Motor neuron (in vitro differentiated cells): ENCODE results near the gene PEX11G. TPM values are rescaled to one million over a fixed set of nuclear protein-coding genes. Genes with fewer than 3 reads are reported as not detected.
A peak's percentile ranks its signal among the peaks of the same experiment; 100 is the strongest.

Experiments
- ATAC-seq, 8 experiments: fragments of 200-7000 bp; cut with Tn5 transposase; replicated peaks in 6 of 8; 2 replicates each; pipeline ENCODE4 v1.8.0; 2021; ENCODE audit warnings: mild to moderate bottlenecking in 8 of 8, moderate library complexity in 8 of 8
- H3K27ac ChIP-seq, 2 donors: fragments of 250-450 bp; sonication (Bioruptor Pico); 2 replicates each; pipeline ENCODE4 v1.9.0; 2021; ENCODE audit warnings: antibody characterized with exemption in 2 of 2, mild to moderate bottlenecking in 2 of 2, moderate library complexity in 1 of 2
- H3K4me1 ChIP-seq, 2 donors: fragments of 250-450 bp; sonication (Bioruptor Pico); replicated peaks in 1 of 2; 2 replicates each; pipeline ENCODE4 v1.6.1; 2021; ENCODE audit warnings: antibody characterized with exemption in 2 of 2, mild to moderate bottlenecking in 2 of 2, moderate library complexity in 1 of 2
- H3K4me3 ChIP-seq, 5 donors: fragments of 250-450 bp; sonication (Bioruptor Pico); 2 replicates each; pipeline ENCODE4 v1.9.0; 2021; ENCODE audit warnings: antibody characterized with exemption in 5 of 5, mild to moderate bottlenecking in 5 of 5, moderate library complexity in 4 of 5
- WGBS, 10 experiments: fragments of 450-650 bp; shearing (Covaris generic); methylation state at CpG; one replicate each; pipeline ENCODE4 v1.0.0; 2022; 5-methylcytosine and 5-hydroxymethylcytosine counted together
- in situ Hi-C, 9 experiments: fragments of 400-800 bp; cut with MboI; loops; one replicate each; pipeline ENCODE4 v1.15.0; 2021; ENCODE audit warnings: low sequenced_read_pairs in 9 of 9, low pct_unique_long_range_greater_than_20kb in 2 of 9; ENCODE audit not compliant: unreplicated experiment in 9 of 9
- total RNA-seq, 8 experiments: library from RNA; unstranded; fragments of 300-600 nt; gene quantifications; 2 replicates each; pipeline versions ENCODE4 v1.2.3 to v1.2.4, GENCODE V29; 2022

PEX11G gene
- total RNA-seq, 8 experiments from 2014 or later = 2.1 to 6.4 (median 3.2) TPM

DNA sequence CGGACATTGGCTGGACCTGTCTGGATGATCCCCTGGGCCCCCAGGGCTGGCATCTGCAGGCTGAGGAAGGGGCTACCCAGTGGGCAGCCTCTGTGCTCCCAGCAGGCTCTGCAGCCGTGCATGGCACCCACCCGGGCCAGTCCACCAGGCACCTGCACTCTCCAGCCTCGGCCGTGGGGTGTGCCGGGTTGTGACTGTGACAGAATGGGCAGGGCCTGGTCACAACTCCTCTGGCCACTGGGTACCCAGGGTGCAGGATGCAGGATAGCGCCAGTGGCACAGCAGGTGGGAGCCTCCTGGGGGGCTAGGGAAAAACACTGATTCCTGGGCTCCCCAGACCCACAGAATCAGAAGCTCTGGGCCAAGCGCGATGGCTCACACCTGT lies 10.0 kb downstream of the PEX11G start:
- WGBS, 10 experiments = 80 to 100% (median 80%) methylated on average over 1 to 3 of the region's 9 CpGs; no CpG with 5 or more reads in 7 of the 10 experiments
- H3K27ac ChIP-seq = no peak overlapping the region
- in situ Hi-C loops = no loop called here
- no peak for ATAC-seq
- H3K4me1 ChIP-seq = peaks cover 0 to 7% of the 10 kb centered on the region in 2 donors
- H3K4me3 ChIP-seq = no peak overlapping the region

DNA sequence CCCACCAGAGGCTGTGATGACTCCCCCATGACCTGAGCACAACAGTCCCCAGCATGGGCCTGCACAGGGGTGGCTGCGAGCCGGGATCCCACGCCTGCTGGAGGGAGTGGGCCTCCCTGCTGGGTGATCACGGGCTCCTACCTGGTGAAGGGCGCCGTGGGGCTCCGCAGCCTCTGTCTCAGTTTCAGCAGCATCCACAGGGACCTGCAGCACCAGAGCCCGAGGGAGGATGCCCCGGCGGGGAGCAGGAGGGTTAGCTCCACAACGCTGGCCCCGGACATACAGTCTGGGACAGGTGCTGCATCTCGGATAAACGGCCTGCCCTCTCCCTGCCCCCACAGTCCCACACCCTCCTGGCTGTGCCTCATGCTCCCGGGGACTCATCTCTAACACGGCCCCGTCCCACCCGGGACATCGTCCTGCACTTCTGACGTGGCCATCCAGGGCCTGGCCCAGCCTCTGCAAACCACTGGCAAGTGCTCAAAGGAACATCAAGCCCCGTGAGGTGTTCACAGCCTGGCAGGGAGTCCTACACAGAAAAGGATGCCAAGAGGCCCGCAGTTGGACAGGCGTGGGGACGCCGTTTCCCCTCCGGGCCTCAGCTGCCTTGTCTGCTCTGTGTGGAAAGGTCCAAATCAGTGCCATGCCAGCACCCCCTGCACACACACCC lies 10.5 kb downstream of the PEX11G start:
- ATAC-seq = peak in 1 of 8 experiments; percentile 9
- Histone ChIP-seq H3K27ac (no peak overlapping the region), H3K4me1 (peaks cover 0 to 7% of the 10 kb centered on the region in 2 donors), H3K4me3 (no peak overlapping the region)
- in situ Hi-C loops = no loop called here
- WGBS, 10 experiments = 71 to 100% (median 91%) methylated on average over 1 to 6 of the region's 26 CpGs; no CpG with 5 or more reads in 6 of the 10 experiments

GRCh38 chr19:7477758-7478157 lies 11.1 kb downstream of the PEX11G start:
- in situ Hi-C loops = no loop called here
- no peak for ATAC-seq

DNA sequence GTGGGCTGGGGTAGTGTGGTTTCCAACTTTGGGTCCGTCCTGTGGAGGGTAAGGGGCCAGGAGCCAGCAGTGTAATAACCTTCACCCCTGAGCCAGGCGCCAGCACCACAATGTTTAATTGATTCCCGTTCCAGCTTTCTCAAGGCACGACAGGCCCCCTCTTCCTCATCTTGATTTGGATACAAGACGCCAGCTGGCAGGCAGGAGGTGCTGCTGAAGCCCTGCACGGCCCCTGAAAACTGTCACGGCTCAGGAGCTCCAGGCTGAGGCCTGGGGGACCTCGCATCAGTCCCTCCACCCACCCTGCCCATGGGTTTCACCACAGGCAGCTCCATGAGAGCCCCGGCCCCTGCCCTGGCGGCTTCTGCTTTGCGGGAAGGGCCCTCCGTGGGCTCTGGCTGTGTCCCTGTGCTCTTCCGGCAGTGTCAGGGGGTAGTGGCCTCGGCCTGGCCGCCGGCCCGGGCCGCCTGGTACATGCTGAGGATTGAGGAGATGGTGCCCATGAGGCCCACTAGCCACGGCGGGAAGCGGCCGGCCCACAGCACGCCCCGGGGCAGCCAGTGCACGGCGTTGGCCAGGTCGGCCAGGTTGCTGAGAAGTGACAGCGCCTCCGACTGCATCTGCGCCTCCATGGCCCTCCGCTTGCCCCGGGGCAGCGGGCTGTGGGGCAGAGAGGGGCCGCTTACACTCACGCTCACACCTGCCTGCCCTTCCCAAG lies 11.9 kb downstream of the PEX11G start:
- Histone ChIP-seq H3K4me1 (peaks cover 0 to 7% of the 10 kb centered on the region in 2 donors), H3K27ac (no peak overlapping the region), H3K4me3 (no peak overlapping the region)
- peak in 3 of 8 experiments; percentile 10 to 19 (median 14) for ATAC-seq
- WGBS, 10 experiments = 60 to 100% (median 76%) methylated on average over 1 to 4 of the region's 35 CpGs; no CpG with 5 or more reads in 5 of the 10 experiments
- in situ Hi-C loops = no loop called here

More at GRCh38 chr19:7477758-7478157, 11.1 kb downstream of the PEX11G start:
- H3K27ac ChIP-seq = no peak overlapping the region
- 84 to 100% (median 89%) methylated on average over 3 to 8 of the region's 10 CpGs; no CpG with 5 or more reads in 5 of the 10 experiments for WGBS, 10 experiments
- H3K4me1 ChIP-seq = peaks cover 0 to 7% of the 10 kb centered on the region in 2 donors
- H3K4me3 ChIP-seq = no peak overlapping the region

- H3K4me3 ChIP-seq = no peak overlapping the region
- peaks cover 0 to 7% of the 10 kb centered on the region in 2 donors for H3K4me1 ChIP-seq
- 0 to 100% (median 92%) methylated on average over 1 to 3 of the region's 7 CpGs; no CpG with 5 or more reads in 4 of the 10 experiments for WGBS, 10 experiments
- peak in 2 of 8 experiments; percentile 8 to 12 for ATAC-seq
- in situ Hi-C loops = no loop called here
- no peak overlapping the region for H3K27ac ChIP-seq
These were observed 12.6 kb downstream of the PEX11G start for GRCh38 chr19:7476241-7476640.

DNA sequence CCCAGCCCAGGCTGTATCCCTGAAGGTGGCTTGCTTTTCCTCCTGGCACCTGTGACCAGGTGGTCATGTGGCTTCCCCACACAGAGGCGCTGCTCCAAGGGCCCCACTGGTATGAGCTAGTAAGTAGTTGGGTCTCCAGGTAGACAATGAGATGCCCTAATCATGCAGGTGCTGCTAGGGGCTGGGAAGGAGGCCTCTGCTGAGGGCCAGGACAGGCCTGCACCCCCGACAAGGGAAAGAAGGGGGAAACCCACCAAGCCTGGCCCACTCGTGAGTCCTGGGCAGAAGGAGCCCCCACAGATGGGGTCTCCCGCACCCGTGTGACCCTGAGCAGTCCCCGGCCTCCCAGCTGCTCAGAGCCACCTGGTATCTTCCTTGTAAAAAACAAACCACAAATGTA lies 13.2 kb downstream of the PEX11G start:
- no peak overlapping the region for H3K4me3 ChIP-seq
- in situ Hi-C loops = no loop called here
- 60 to 100% (median 83%) methylated on average over 1 to 3 of the region's 6 CpGs; no CpG with 5 or more reads in 5 of the 10 experiments for WGBS, 10 experiments
- H3K4me1 ChIP-seq = peaks cover 0 to 5% of the 10 kb centered on the region in 2 donors
- no peak for ATAC-seq
- H3K27ac ChIP-seq = no peak overlapping the region

GRCh38 chr19:7471696-7472615 lies 16.9 kb downstream of the PEX11G start:
- peak in 2 of 8 experiments; percentile 13 to 19 for ATAC-seq
- H3K4me1 ChIP-seq = no peaks in the 10 kb centered on the region
- in situ Hi-C loops = no loop called here

GRCh38 chr19:7470540-7471305 lies 18.1 kb downstream of the PEX11G start:
- Histone ChIP-seq H3K4me3 (no peak overlapping the region), H3K4me1 (no peaks in the 10 kb centered on the region), H3K27ac (no peak overlapping the region)
- ATAC-seq = peak in 1 of 8 experiments; percentile 22
- in situ Hi-C loops = no loop called here
- WGBS, 10 experiments = 90 to 100% (median 94%) methylated on average over 1 to 16 of the region's 31 CpGs; no CpG with 5 or more reads in 4 of the 10 experiments

More at GRCh38 chr19:7471696-7472615, 16.9 kb downstream of the PEX11G start:
- WGBS, 10 experiments = 20 to 100% (median 90%) methylated on average over 1 to 19 of the region's 42 CpGs; no CpG with 5 or more reads in 3 of the 10 experiments
- Histone ChIP-seq H3K27ac (no peak overlapping the region), H3K4me3 (no peak overlapping the region)

DNA sequence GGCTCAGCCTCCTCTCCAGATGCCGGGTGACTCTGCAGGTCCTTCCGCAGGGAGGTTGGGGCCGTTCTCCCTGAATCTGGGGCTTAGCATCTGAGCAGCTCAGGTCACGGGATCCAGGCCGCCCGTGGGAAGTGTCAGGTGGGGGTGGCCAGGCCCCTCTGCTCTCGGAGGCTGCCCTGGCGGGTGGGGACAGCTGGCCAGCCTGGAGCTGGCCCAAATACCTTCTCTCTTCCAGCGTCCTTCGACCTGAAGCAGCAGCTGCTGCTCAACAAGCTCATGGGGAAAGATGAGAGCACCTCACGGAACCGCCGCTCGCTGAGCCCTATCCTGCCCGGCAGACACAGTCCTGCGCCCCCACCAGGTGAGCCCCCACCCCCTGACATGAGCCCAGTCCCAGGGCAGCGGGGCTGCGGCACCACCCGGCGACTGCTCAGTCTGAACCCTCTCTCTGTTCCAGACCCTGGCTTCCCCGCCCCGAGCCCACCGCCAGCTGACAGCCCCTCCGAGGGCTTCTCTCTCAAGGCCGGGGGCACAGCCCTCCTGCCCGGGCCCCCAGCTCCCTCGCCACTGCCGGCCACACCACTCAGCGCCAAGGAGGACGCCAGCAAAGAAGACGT lies 19.1 kb downstream of the PEX11G start:
- no peak overlapping the region for H3K4me3 ChIP-seq
- H3K27ac ChIP-seq = no peak overlapping the region
- ATAC-seq = peak in 1 of 8 experiments; percentile 13
- WGBS, 10 experiments = 90% methylated on average over 2 of the region's 31 CpGs; no CpG with 5 or more reads in 9 of the 10 experiments
- no peaks in the 10 kb centered on the region for H3K4me1 ChIP-seq
- in situ Hi-C loops = no loop called here

- Histone ChIP-seq H3K4me3 (no peak overlapping the region), H3K27ac (no peak overlapping the region), H3K4me1 (no peaks in the 10 kb centered on the region)
- WGBS, 10 experiments = 60% methylated on average over 4 of the region's 24 CpGs; no CpG with 5 or more reads in 9 of the 10 experiments
- in situ Hi-C loops = no loop called here
- no peak for ATAC-seq
These were observed 20.0 kb downstream of the PEX11G start for GRCh38 chr19:7468840-7469239.

GRCh38 chr19:7467009-7467989 lies 21.5 kb downstream of the PEX11G start:
- 89 to 100% (median 96%) methylated on average over 1 to 40 of the region's 86 CpGs; no CpG with 5 or more reads in 1 of the 10 experiments for WGBS, 10 experiments
- Histone ChIP-seq H3K27ac (no peak overlapping the region), H3K4me3 (no peak overlapping the region), H3K4me1 (no peaks in the 10 kb centered on the region)
- in situ Hi-C loops = no loop called here
- no peak for ATAC-seq
